ENCODE measurements around the gene DBX2. TPM values are rescaled to one million over a fixed set of nuclear protein-coding genes. Genes with fewer than 3 reads are reported as not detected.

Gene DBX2
- total RNA-seq, 4 donors from 2014 or later, result not detected

- Histone ChIP-seq H3K27me3 (no peaks in the 10 kb centered on the region), H3K9me3 (peaks cover 0 to 12% (median 0%) of the 10 kb centered on the region in 4 donors), H3K4me1 (no peaks in the 10 kb centered on the region), H3K27ac (no peak overlapping the region), H3K36me3 (no peaks in the 10 kb centered on the region), H3K4me3 (no peak overlapping the region)
- TF ChIP-seq CTCF (IDR thresholded peaks at IDR 0.05) (no peak), EP300 (IDR thresholded peaks at IDR 0.05) (no peak), POLR2A (IDR thresholded peaks at IDR 0.05) (no peak)
- no peak for DNase-seq (ENCODE audit: low spot score in 2 of 2)
- WGBS, 2 donors, result 92 to 94% methylated on average over 12 of the region's 12 CpGs
These were observed 14.3 kb upstream of the DBX2 start for GRCh38 chr12:45065125-45065626.

DNA sequence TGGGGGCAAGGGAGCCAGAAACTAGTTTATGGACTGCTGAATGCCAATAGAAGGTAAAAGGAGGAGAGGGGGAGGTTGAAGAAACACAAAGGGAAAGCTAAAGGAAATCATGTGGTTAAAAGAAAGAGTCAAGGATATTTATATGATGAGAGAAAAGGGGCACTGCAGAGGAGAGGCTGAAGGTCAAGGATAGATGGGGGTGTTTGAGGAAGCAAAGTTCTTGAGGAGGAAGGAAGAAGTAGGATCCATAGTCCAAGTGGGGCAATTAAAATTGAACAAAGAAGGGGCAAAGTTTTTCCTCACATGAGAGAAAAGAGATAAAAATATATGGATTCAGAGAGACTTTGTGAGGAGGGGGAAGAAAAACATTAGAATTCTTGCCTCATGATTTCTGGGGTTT, 10.1 kb upstream of the DBX2 start:
- TF ChIP-seq POLR2A (IDR thresholded peaks at IDR 0.05) (no peak), CTCF (IDR thresholded peaks at IDR 0.05) (no peak), EP300 (IDR thresholded peaks at IDR 0.05) (no peak)
- no peak overlapping the region for H3K4me3 ChIP-seq
- DNase-seq (ENCODE audit: low spot score in 2 of 2), result no peak
- H3K36me3 ChIP-seq, result no peaks in the 10 kb centered on the region
- H3K27ac ChIP-seq, result no peak overlapping the region
- no peaks in the 10 kb centered on the region for H3K4me1 ChIP-seq
- H3K9me3 ChIP-seq, result peaks cover 0 to 7% (median 0%) of the 10 kb centered on the region in 4 donors
- no peaks in the 10 kb centered on the region for H3K27me3 ChIP-seq

- Histone ChIP-seq H3K4me1 (peaks cover 0 to 25% (median 0%) of the 10 kb centered on the region in 4 donors), H3K27ac (no peak overlapping the region), H3K4me3 (peak overlapping the region in 2 of 4 donors; percentile 11 to 40), H3K27me3 (peaks cover 0 to 21% of the 10 kb centered on the region in 2 donors), H3K36me3 (no peaks in the 10 kb centered on the region), H3K9me3 (no peaks in the 10 kb centered on the region)
- 14 to 16% methylated on average over 17 of the region's 17 CpGs for WGBS, 2 donors
- TF ChIP-seq EP300 (IDR thresholded peaks at IDR 0.05) (no peak), POLR2A (IDR thresholded peaks at IDR 0.05) (no peak), CTCF (IDR thresholded peaks at IDR 0.05) (no peak)
- no peak for DNase-seq (ENCODE audit: low spot score in 2 of 2)
These were observed 750 bp upstream of the DBX2 start for GRCh38 chr12:45051572-45052125.

GRCh38 chr12:45049912-45050750, 768 bp downstream of the DBX2 start:
- Histone ChIP-seq H3K27me3 (peaks cover 0 to 21% of the 10 kb centered on the region in 2 donors), H3K4me1 (peaks cover 0 to 25% (median 0%) of the 10 kb centered on the region in 4 donors), H3K4me3 (peak overlapping the region in 2 of 4 donors; percentile 11 to 40), H3K27ac (no peak overlapping the region), H3K9me3 (no peaks in the 10 kb centered on the region), H3K36me3 (no peaks in the 10 kb centered on the region)
- WGBS, 2 donors, result 4 to 5% methylated on average over 34 to 52 of the region's 52 CpGs
- TF ChIP-seq EP300 (IDR thresholded peaks at IDR 0.05), result no peak
- TF ChIP-seq POLR2A (IDR thresholded peaks at IDR 0.05), result no peak
- TF ChIP-seq CTCF (IDR thresholded peaks at IDR 0.05), result no peak
- no peak for DNase-seq (ENCODE audit: low spot score in 2 of 2)

GRCh38 chr12:45042599-45042998, 8.3 kb downstream of the DBX2 start:
- WGBS, 2 donors, result 76 to 78% methylated on average over 5 of the region's 5 CpGs
- TF ChIP-seq POLR2A (IDR thresholded peaks at IDR 0.05), result no peak
- no peak for TF ChIP-seq CTCF (IDR thresholded peaks at IDR 0.05)
- Histone ChIP-seq H3K36me3 (no peaks in the 10 kb centered on the region), H3K9me3 (no peaks in the 10 kb centered on the region), H3K4me3 (no peak overlapping the region), H3K27ac (no peak overlapping the region), H3K4me1 (no peaks in the 10 kb centered on the region), H3K27me3 (no peaks in the 10 kb centered on the region)
- DNase-seq (ENCODE audit: low spot score in 2 of 2), result no peak
